HCT116 (cell line): Measurements from ENCODE around the gene BBS9. TPM values are rescaled to one million over a fixed set of nuclear protein-coding genes. Genes with fewer than 3 reads are reported as not detected.

ENCODE experiments used
- ATAC-seq: fragments of 200-7000 bp; cut with Tn5 transposase; 2 replicates; pipeline ENCODE4 v1.9.1; 2020; ENCODE audit warnings: mild to moderate bottlenecking, moderate library complexity
- BruUV-seq: library from RNA; stranded (reverse); fragments of 400-500 nt; replicated peaks from 2 replicates; lab custom pipeline; 2021; lab: Mats Ljungman, UMichigan
- CTCF ChIA-PET: fragments of 300-600 bp; sonication (Branson Sonifier 250); formaldehyde crosslinking; loops from one replicate; lab custom pipeline; 2021; ENCODE audit warnings: antibody characterized with exemption; lab: Charles Lee
- POLR2A ChIA-PET: fragments of 300-600, 350-600 bp; sonication (Branson Sonifier 250); formaldehyde crosslinking; loops from one replicate; lab custom pipeline; 2021; ENCODE audit warnings: antibody characterized with exemption; lab: Charles Lee
- RAD21 ChIA-PET, 2 experiments: fragments of 300-600 bp; sonication (Branson Sonifier 250); formaldehyde crosslinking; loops; one replicate each; lab custom pipeline; 2023; ENCODE audit warnings: low total read pairs in 2 of 2; ENCODE audit not compliant: uncharacterized antibody in 2 of 2, unreplicated experiment in 2 of 2, low non-redundant PET in 1 of 2; lab: Charles Lee
- DNase-seq: peaks from one replicate; pipeline ENCODE4 v3.0.0-alpha.2; 2010; ENCODE audit warnings: low read depth, low spot score
- H2AFZ ChIP-seq: fragments of 200-600 bp; shearing (Covaris generic), sonication (generic); 2 replicates; pipeline ENCODE4 v1.6.1; 2017; ENCODE audit warnings: low read depth, mixed run types, mixed read lengths, antibody characterized with exemption, low read length; ENCODE audit not compliant: poor library complexity, severe bottlenecking
- H3K27ac ChIP-seq: 2 replicates; pipeline ENCODE4 v1.5.1; 2012; ENCODE audit warnings: low read depth, low read length
- H3K27me3 ChIP-seq: fragments of 200-600 bp; sonication (generic); 2 replicates; pipeline ENCODE4 v1.6.1; 2016; ENCODE audit warnings: mixed run types, low read length, mixed read lengths; ENCODE audit not compliant: insufficient read depth
- H3K36me3 ChIP-seq, 2 experiments: fragments of 200-500 bp in 1 of 2; fragments of 200-600 bp in 1 of 2; sonication (Bioruptor generic) in 1 of 2; sonication (generic) in 1 of 2; 2 replicates each; pipeline versions ENCODE4 v1.5.1 to v1.6.1; 2014 to 2016; ENCODE audit warnings: low read length in 2 of 2, inconsistent platforms in 1 of 2, mixed read lengths in 1 of 2, mixed run types in 1 of 2; ENCODE audit not compliant: insufficient read depth in 2 of 2, control insufficient read depth in 1 of 2
- H3K4me1 ChIP-seq, 2 experiments: fragments of 200-600 bp in 1 of 2; sonication (generic) in 1 of 2; 2 replicates each; pipeline versions ENCODE4 v1.5.1 to v1.6.1; 2012 to 2017; ENCODE audit warnings: low read length in 2 of 2, inconsistent platforms in 1 of 2, mild to moderate bottlenecking in 1 of 2, mixed read lengths in 1 of 2, mixed run types in 1 of 2, moderate library complexity in 1 of 2; ENCODE audit not compliant: insufficient read depth in 2 of 2, control insufficient read depth in 1 of 2
- H3K4me2 ChIP-seq: fragments of 200-600 bp; sonication (generic); 2 replicates; pipeline ENCODE4 v1.6.1; 2017; ENCODE audit warnings: mixed run types, low read length, mixed read lengths
- H3K4me3 ChIP-seq, 2 experiments: fragments of 200-600 bp in 1 of 2; sonication (generic) in 1 of 2; replicated peaks in 1 of 2; 2 replicates each; pipeline ENCODE4 v1.5.1; 2011 to 2016; ENCODE audit warnings: low read length in 2 of 2, control low read depth in 1 of 2, low read depth in 1 of 2, mild to moderate bottlenecking in 1 of 2, mixed read lengths in 1 of 2, mixed run types in 1 of 2
- H3K79me2 ChIP-seq: fragments of 200-600 bp; sonication (generic); 2 replicates; pipeline ENCODE4 v1.6.1; 2017; ENCODE audit warnings: mild to moderate bottlenecking, mixed run types, low read length, moderate library complexity, mixed read lengths; ENCODE audit not compliant: insufficient read depth
- H3K9ac ChIP-seq: fragments of 200-600 bp; sonication (generic); 2 replicates; pipeline ENCODE4 v1.6.1; 2016; ENCODE audit warnings: low read length, mixed read lengths
- H3K9me2 ChIP-seq: fragments of 200-600 bp; sonication (generic), shearing (Covaris generic); 2 replicates; pipeline ENCODE4 v1.6.1; 2017; ENCODE audit warnings: mixed run types, mild to moderate bottlenecking, moderate library complexity; ENCODE audit not compliant: insufficient read depth
- H3K9me3 ChIP-seq, 2 experiments: fragments of 200-500 bp in 1 of 2; fragments of 200-600 bp in 1 of 2; sonication (Bioruptor generic) in 1 of 2; sonication (generic) in 1 of 2; 2 replicates each; pipeline ENCODE4 v1.6.1; 2014 to 2017; ENCODE audit warnings: low read length in 2 of 2, mixed read lengths in 2 of 2, inconsistent platforms in 1 of 2, low read depth in 1 of 2, mild to moderate bottlenecking in 1 of 2, mixed run types in 1 of 2, moderate library complexity in 1 of 2; ENCODE audit not compliant: control insufficient read depth in 1 of 2, insufficient read depth in 1 of 2
- H4K20me1 ChIP-seq: fragments of 200-600 bp; sonication (generic), shearing (Covaris generic); 2 replicates; pipeline ENCODE4 v1.6.1; 2017; ENCODE audit warnings: mixed run types, mild to moderate bottlenecking, moderate library complexity; ENCODE audit not compliant: insufficient read depth
- CTCF ChIP-seq, 3 experiments: fragments of 200-600 bp in 1 of 3; sonication (generic) in 1 of 3; IDR thresholded peaks in 2 of 3; conservative IDR thresholded peaks in 1 of 3; 2 replicates each; pipeline ENCODE4 v1.5.1; 2012 to 2017; ENCODE audit warnings: low read depth in 2 of 3, low read length in 2 of 3, antibody characterized with exemption in 1 of 3, borderline replicate concordance in 1 of 3, control low read depth in 1 of 3, mild to moderate bottlenecking in 1 of 3, mixed read lengths in 1 of 3, mixed run types in 1 of 3, moderate library complexity in 1 of 3; ENCODE audit not compliant: insufficient read depth in 1 of 3
- EGR1 ChIP-seq: IDR thresholded peaks from 2 replicates; pipeline ENCODE4 v1.6.1; 2012; ENCODE audit warnings: low read depth
- FOSL1 ChIP-seq: IDR thresholded peaks from 2 replicates; pipeline ENCODE4 v1.6.1; 2012; ENCODE audit warnings: low read depth
- MAX ChIP-seq: IDR thresholded peaks from 2 replicates; pipeline ENCODE4 v1.6.1; 2012
- POLR2A ChIP-seq: IDR thresholded peaks from 2 replicates; pipeline ENCODE4 v1.7.0; 2011; ENCODE audit warnings: borderline replicate concordance; ENCODE audit not compliant: insufficient read depth, insufficient read length; ENCODE audit errors: extremely low read depth
- TCF7L2 ChIP-seq: IDR thresholded peaks from 2 replicates; pipeline ENCODE4 v1.7.0; 2011; ENCODE audit warnings: borderline replicate concordance, inconsistent platforms; ENCODE audit not compliant: insufficient read depth, insufficient read length; ENCODE audit errors: extremely low read depth
- YY1 ChIP-seq: IDR thresholded peaks from 2 replicates; pipeline ENCODE4 v1.6.1; 2011; ENCODE audit warnings: low read length, low read depth, moderate library complexity, mild to moderate bottlenecking; ENCODE audit not compliant: insufficient replicate concordance; ENCODE audit errors: extremely low read depth
- ZNF274 ChIP-seq: fragments of 200-500 bp; sonication (Bioruptor generic); IDR thresholded peaks from 2 replicates; pipeline ENCODE4 v1.6.1; 2014; ENCODE audit warnings: mild to moderate bottlenecking, low read depth, low read length, inconsistent platforms
- intact Hi-C: fragments of 100-400 bp; cut with micrococcal nuclease; formaldehyde crosslinking; loops from 2 replicates; pipeline ENCODE4 v1.10.0; 2022
- total RNA-seq: library from RNA; stranded (reverse); gene quantifications from one replicate; pipeline ENCODE4 v1.2.1, GENCODE V29; 2021; ENCODE audit not compliant: unreplicated experiment
- TF ChIP-seq, protein P1 (sequence below): IDR thresholded peaks from 2 replicates; pipeline ENCODE4 v1.6.1; 2012; ENCODE audit warnings: low read depth
- TF ChIP-seq, protein P2 (sequence below): IDR thresholded peaks from 2 replicates; pipeline ENCODE4 v1.6.1; 2012

BBS9 gene
- total RNA-seq, 1 experiment from 2014 or later: 7.1 TPM

DNA sequence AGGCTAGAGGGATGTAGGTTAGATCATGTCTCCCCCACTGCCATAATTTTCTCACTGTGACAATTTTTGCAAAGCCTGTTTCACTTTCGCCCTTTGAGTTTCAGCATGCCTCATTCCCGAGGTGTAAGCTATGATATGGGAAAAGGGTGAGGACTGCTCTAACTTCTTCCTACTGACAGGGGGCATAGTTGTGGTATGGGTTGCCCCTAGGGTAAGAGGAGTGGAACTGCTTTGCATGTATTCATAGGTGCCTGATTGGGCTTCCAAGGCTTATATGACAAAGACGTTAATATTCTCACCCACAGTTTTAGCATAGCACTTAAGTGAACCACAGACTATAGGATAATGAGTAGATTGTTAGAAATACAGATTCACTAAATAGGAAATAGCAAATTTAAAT is 148.7 kb downstream of the BBS9 start:
- Histone ChIP-seq H3K9me3 (no peaks in the 10 kb centered on the region), H3K4me3 (no peak overlapping the region), H3K9me2 (no peaks in the 10 kb centered on the region), H3K36me3 (no peaks in the 10 kb centered on the region), H4K20me1 (no peaks in the 10 kb centered on the region; the same call in 1 of the 2 replicates), H3K79me2 (no peaks in the 10 kb centered on the region), H3K9ac (no peak overlapping the region), H3K27me3 (no peaks in the 10 kb centered on the region), H3K4me1 (no peaks in the 10 kb centered on the region), H3K4me2 (no peak overlapping the region), H3K27ac (no peak overlapping the region), H2AFZ (no peak overlapping the region)
- no TSS peak for BruUV-seq
- POLR2A ChIA-PET: no interaction called here
- intact Hi-C loops: no loop called here
- TF ChIP-seq CTCF (IDR thresholded peaks at IDR 0.05 in 2 of 3, conservative IDR thresholded peaks at IDR 0.05 in 1 of 3; ENCODE audit: borderline replicate concordance in 1 of 3, insufficient read depth in 1 of 3, low read depth in 2 of 3, low read length in 2 of 3) (peak in 2 of 3 experiments; percentile 11 to 18; a peak in 2 of 6 replicates), TCF7L2 (no peak), MAX (no peak)
- CTCF ChIA-PET: no interaction called here
- RAD21 ChIA-PET: no interaction called here
- peak; percentile 80 for ATAC-seq
- no peak for DNase-seq

GRCh38 chr7:33286501-33286900 is 157.1 kb downstream of the BBS9 start:
- Histone ChIP-seq H3K36me3 (no peaks in the 10 kb centered on the region), H3K4me2 (no peak overlapping the region), H3K79me2 (no peaks in the 10 kb centered on the region), H3K9ac (no peak overlapping the region), H3K4me1 (no peaks in the 10 kb centered on the region), H3K9me2 (no peaks in the 10 kb centered on the region), H3K9me3 (no peaks in the 10 kb centered on the region), H3K4me3 (no peak overlapping the region), H3K27ac (no peak overlapping the region), H3K27me3 (no peaks in the 10 kb centered on the region), H4K20me1 (no peaks in the 10 kb centered on the region), H2AFZ (no peak overlapping the region)
- RAD21 ChIA-PET: no interaction called here
- intact Hi-C loops: no loop called here
- DNase-seq: no peak
- POLR2A ChIA-PET: no interaction called here
- CTCF ChIA-PET: no interaction called here
- BruUV-seq: no TSS peak
- no peak for ATAC-seq
- no peak for TF ChIP-seq MAX
- TF ChIP-seq POLR2A: no peak
- TF ChIP-seq ZNF274: no peak
- TF ChIP-seq FOSL1: no peak
- TF ChIP-seq, protein P1, sequence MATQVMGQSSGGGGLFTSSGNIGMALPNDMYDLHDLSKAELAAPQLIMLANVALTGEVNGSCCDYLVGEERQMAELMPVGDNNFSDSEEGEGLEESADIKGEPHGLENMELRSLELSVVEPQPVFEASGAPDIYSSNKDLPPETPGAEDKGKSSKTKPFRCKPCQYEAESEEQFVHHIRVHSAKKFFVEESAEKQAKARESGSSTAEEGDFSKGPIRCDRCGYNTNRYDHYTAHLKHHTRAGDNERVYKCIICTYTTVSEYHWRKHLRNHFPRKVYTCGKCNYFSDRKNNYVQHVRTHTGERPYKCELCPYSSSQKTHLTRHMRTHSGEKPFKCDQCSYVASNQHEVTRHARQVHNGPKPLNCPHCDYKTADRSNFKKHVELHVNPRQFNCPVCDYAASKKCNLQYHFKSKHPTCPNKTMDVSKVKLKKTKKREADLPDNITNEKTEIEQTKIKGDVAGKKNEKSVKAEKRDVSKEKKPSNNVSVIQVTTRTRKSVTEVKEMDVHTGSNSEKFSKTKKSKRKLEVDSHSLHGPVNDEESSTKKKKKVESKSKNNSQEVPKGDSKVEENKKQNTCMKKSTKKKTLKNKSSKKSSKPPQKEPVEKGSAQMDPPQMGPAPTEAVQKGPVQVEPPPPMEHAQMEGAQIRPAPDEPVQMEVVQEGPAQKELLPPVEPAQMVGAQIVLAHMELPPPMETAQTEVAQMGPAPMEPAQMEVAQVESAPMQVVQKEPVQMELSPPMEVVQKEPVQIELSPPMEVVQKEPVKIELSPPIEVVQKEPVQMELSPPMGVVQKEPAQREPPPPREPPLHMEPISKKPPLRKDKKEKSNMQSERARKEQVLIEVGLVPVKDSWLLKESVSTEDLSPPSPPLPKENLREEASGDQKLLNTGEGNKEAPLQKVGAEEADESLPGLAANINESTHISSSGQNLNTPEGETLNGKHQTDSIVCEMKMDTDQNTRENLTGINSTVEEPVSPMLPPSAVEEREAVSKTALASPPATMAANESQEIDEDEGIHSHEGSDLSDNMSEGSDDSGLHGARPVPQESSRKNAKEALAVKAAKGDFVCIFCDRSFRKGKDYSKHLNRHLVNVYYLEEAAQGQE: no peak
- TF ChIP-seq YY1: no peak
- TF ChIP-seq CTCF (IDR thresholded peaks at IDR 0.05 in 2 of 3, conservative IDR thresholded peaks at IDR 0.05 in 1 of 3; ENCODE audit: borderline replicate concordance in 1 of 3, insufficient read depth in 1 of 3, low read depth in 2 of 3, low read length in 2 of 3): no peak
- no peak for TF ChIP-seq EGR1
- TF ChIP-seq, protein P2, sequence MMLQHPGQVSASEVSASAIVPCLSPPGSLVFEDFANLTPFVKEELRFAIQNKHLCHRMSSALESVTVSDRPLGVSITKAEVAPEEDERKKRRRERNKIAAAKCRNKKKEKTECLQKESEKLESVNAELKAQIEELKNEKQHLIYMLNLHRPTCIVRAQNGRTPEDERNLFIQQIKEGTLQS: no peak
